Thoracic aorta (tissue), 2 donors: ENCODE results near the gene NUFIP1. TPM values are rescaled to one million over a fixed set of nuclear protein-coding genes. Genes with fewer than 3 reads are reported as not detected.
A peak's percentile ranks its signal among the peaks of the same experiment; 100 is the strongest.
"Not testable (repeated sequence)": the region's sequence is repeated elsewhere in the genome, so short reads cannot be mapped to it uniquely, and the experiment has no call there.

ENCODE experiments used
- ATAC-seq: fragments of 150-250 bp; one replicate; pipeline ENCODE4 v1.8.0; 2017; ENCODE audit warnings: low read depth; ENCODE audit not compliant: insufficient number of reproducible peaks, low FRiP score
- DNase-seq: peaks from one replicate; pipeline ENCODE4 v3.0.0-alpha.2; 2020; ENCODE audit warnings: low spot score
- H3K27ac ChIP-seq, 2 donors: fragments of 200-600 bp; sonication (generic); 1 replicate in 1 of 2; 2 replicates in 1 of 2; pipeline ENCODE4 v1.5.1; 2016; ENCODE audit warnings: mild to moderate bottlenecking in 2 of 2, moderate library complexity in 2 of 2
- H3K27me3 ChIP-seq: fragments of 200-600 bp; sonication (generic); replicated peaks from 2 replicates; pipeline ENCODE4 v1.6.0; 2016; ENCODE audit warnings: mild to moderate bottlenecking; ENCODE audit not compliant: insufficient read depth
- H3K36me3 ChIP-seq: fragments of 200-600 bp; sonication (generic); one replicate; pipeline ENCODE4 v1.5.1; 2016
- H3K4me1 ChIP-seq, 2 donors: fragments of 200-600 bp; sonication (generic); 1 replicate in 1 of 2; 2 replicates in 1 of 2; pipeline versions ENCODE4 v1.5.1 to v1.6.0; 2016; ENCODE audit warnings: low read depth in 2 of 2, mild to moderate bottlenecking in 1 of 2; ENCODE audit not compliant: control insufficient read depth in 1 of 2
- H3K4me3 ChIP-seq: fragments of 200-600 bp; sonication (generic); 2 replicates; pipeline ENCODE4 v1.5.1; 2016; ENCODE audit warnings: mild to moderate bottlenecking
- H3K9me3 ChIP-seq: fragments of 200-600 bp; sonication (generic); 2 replicates; pipeline ENCODE4 v1.5.1; 2016
- CTCF ChIP-seq: fragments of 200-600 bp; sonication (generic); IDR thresholded peaks from one replicate; pipeline ENCODE4 v1.5.1; 2019; ENCODE audit warnings: antibody characterized with exemption
- total RNA-seq, 2 donors: library from RNA; depleted of rRNA; stranded (reverse); fragments of >200 nt; gene quantifications; one replicate each; pipeline versions ENCODE4 v1.1.0 to v1.2.3, GENCODE V29; 2016

NUFIP1 gene
- total RNA-seq = 1 to 10 TPM in 1 of 2 donors, under 1 TPM in 1; 0.54 to 4.5 TPM

GRCh38 chr13:44989071-44989889 lies at the start of gene NUFIP1, which contains the start of gene GPALPP1:
NUFIP1 (minus strand) TSS chr13:44989471; CDS start chr13:44989436, 35 bp downstream.
GPALPP1 (plus strand) TSS chr13:44989538; CDS start chr13:44989655, 117 bp downstream.
- H3K36me3 ChIP-seq = no peaks in the 10 kb centered on the region
- H3K4me3 ChIP-seq = peak within 1 kb of the TSS; percentile 94
- H3K9me3 ChIP-seq = no peaks in the 10 kb centered on the region
- TF ChIP-seq CTCF = no peak
- H3K27ac ChIP-seq = peak within 1 kb of the TSS; percentile 86 to 91
- peaks cover 28 to 47% of the 10 kb centered on the region in 2 donors for H3K4me1 ChIP-seq
- H3K27me3 ChIP-seq = no peaks in the 10 kb centered on the region
- DNase-seq (peak; percentile 74), ATAC-seq (peak; percentile 98)

GRCh38 chr13:45036206-45036605 lies 46.9 kb upstream of the NUFIP1 start:
- peaks cover 7% of the 10 kb centered on the region for H3K36me3 ChIP-seq
- TF ChIP-seq CTCF = no peak

GRCh38 chr13:45034342-45034741 lies 45.1 kb upstream of the NUFIP1 start:
- no peak for ATAC-seq
- DNase-seq = no peak
- no peaks in the 10 kb centered on the region for H3K4me1 ChIP-seq
- H3K4me3 ChIP-seq = no peak overlapping the region
- H3K27ac ChIP-seq = no peak overlapping the region
- H3K9me3 ChIP-seq = no peaks in the 10 kb centered on the region
- H3K27me3 ChIP-seq = no peaks in the 10 kb centered on the region
- TF ChIP-seq CTCF = no peak
- H3K36me3 ChIP-seq = peaks cover 7% of the 10 kb centered on the region

More at GRCh38 chr13:45036206-45036605, 46.9 kb upstream of the NUFIP1 start:
- no peaks in the 10 kb centered on the region for H3K9me3 ChIP-seq
- ATAC-seq (no peak), DNase-seq (no peak)
- no peak overlapping the region for H3K27ac ChIP-seq
- no peaks in the 10 kb centered on the region for H3K4me1 ChIP-seq
- H3K4me3 ChIP-seq = no peak overlapping the region
- no peaks in the 10 kb centered on the region for H3K27me3 ChIP-seq

- Histone ChIP-seq H3K4me3 (no peak overlapping the region), H3K27me3 (no peaks in the 10 kb centered on the region), H3K27ac (no peak overlapping the region), H3K9me3 (no peaks in the 10 kb centered on the region), H3K36me3 (peaks cover 18% of the 10 kb centered on the region), H3K4me1 (no peaks in the 10 kb centered on the region)
- no peak for ATAC-seq
- no peak for TF ChIP-seq CTCF
- no peak for DNase-seq
Observed at GRCh38 chr13:45024847-45025246, 35.6 kb upstream of the NUFIP1 start.

- peaks cover 24% of the 10 kb centered on the region for H3K36me3 ChIP-seq
- no peak for TF ChIP-seq CTCF
- ATAC-seq (no peak), DNase-seq (no peak)
- no peaks in the 10 kb centered on the region for H3K9me3 ChIP-seq
- no peak overlapping the region for H3K27ac ChIP-seq
- no peaks in the 10 kb centered on the region for H3K27me3 ChIP-seq
- no peak overlapping the region for H3K4me3 ChIP-seq
- no peaks in the 10 kb centered on the region for H3K4me1 ChIP-seq
Observed at GRCh38 chr13:45021250-45021649, 32.0 kb upstream of the NUFIP1 start.

GRCh38 chr13:45019981-45020380 lies 30.7 kb upstream of the NUFIP1 start:
- H3K4me3 ChIP-seq, H3K27ac ChIP-seq, ATAC-seq, DNase-seq, H3K9me3 ChIP-seq, H3K27me3 ChIP-seq, H3K4me1 ChIP-seq: not testable (repeated sequence)
- H3K36me3 ChIP-seq = peaks cover 31% of the 10 kb centered on the region
